Endothelial cell of umbilical vein (primary cell): ENCODE data around the gene SCARF2. TPM values are rescaled to one million over a fixed set of nuclear protein-coding genes. Genes with fewer than 3 reads are reported as not detected.

Source experiments
- BruUV-seq: library from RNA; stranded (reverse); fragments of 400-500 nt; replicated peaks from 2 replicates; lab custom pipeline; 2021; lab: Mats Ljungman, UMichigan
- CTCF ChIA-PET: fragments of 300-600, 350-600 bp; sonication (Branson Sonifier 250); formaldehyde crosslinking; loops from one replicate; lab custom pipeline; 2021; ENCODE audit warnings: antibody characterized with exemption, inconsistent platforms; lab: Charles Lee
- POLR2A ChIA-PET: fragments of 300-600, 350-600 bp; sonication (Branson Sonifier 250); formaldehyde crosslinking; loops from one replicate; lab custom pipeline; 2021; ENCODE audit warnings: antibody characterized with exemption, inconsistent platforms; lab: Charles Lee
- DNase-seq: peaks from one replicate; pipeline ENCODE4 v3.0.0-alpha.2; 2011; ENCODE audit warnings: low read depth, low spot score
- FAIRE-seq: peaks from 2 replicates; lab custom pipeline; 2011; peaks lifted over from hg19 to GRCh38; lab: Jason Lieb, UNC
- H2AFZ ChIP-seq: 2 replicates; pipeline ENCODE4 v1.6.0; 2012; ENCODE audit warnings: low read depth, low read length, control low read depth, inconsistent platforms
- H3K27ac ChIP-seq: 2 replicates; pipeline ENCODE4 v1.5.1; 2011; ENCODE audit warnings: low read depth, mild to moderate bottlenecking, control low read depth, low read length, moderate library complexity; ENCODE audit not compliant: insufficient read depth
- H3K27me3 ChIP-seq, 2 experiments: 2 replicates each; pipeline versions ENCODE4 v1.6.0 to v1.6.1; 2011; ENCODE audit warnings: low read length in 2 of 2, mixed read lengths in 1 of 2; ENCODE audit not compliant: control insufficient read depth in 2 of 2, insufficient read depth in 2 of 2
- H3K36me3 ChIP-seq, 2 experiments: 2 replicates in 1 of 2; 3 replicates in 1 of 2; pipeline ENCODE4 v1.5.1; 2011; ENCODE audit warnings: low read length in 2 of 2, mild to moderate bottlenecking in 1 of 2, moderate library complexity in 1 of 2; ENCODE audit not compliant: control insufficient read depth in 2 of 2, insufficient read depth in 2 of 2; ENCODE audit errors: extremely low read depth in 1 of 2
- H3K4me1 ChIP-seq: 3 replicates; pipeline ENCODE4 v1.5.1; 2011; ENCODE audit warnings: mild to moderate bottlenecking, low read length; ENCODE audit not compliant: control insufficient read depth, insufficient read depth; ENCODE audit errors: extremely low read depth
- H3K4me2 ChIP-seq: 2 replicates; pipeline ENCODE4 v1.6.1; 2011; ENCODE audit warnings: low read length, control low read depth, mixed read lengths; ENCODE audit not compliant: insufficient read depth
- H3K4me3 ChIP-seq, 3 experiments: fragments of 200-600 bp in 1 of 3; sonication (generic), shearing (Covaris generic) in 1 of 3; replicated peaks in 1 of 3; 2 replicates each; pipeline ENCODE4 v1.5.1; 2011 to 2016; ENCODE audit warnings: control low read depth in 3 of 3, low read length in 3 of 3, mild to moderate bottlenecking in 2 of 3, inconsistent platforms in 1 of 3, low read depth in 1 of 3, moderate library complexity in 1 of 3; ENCODE audit not compliant: insufficient read depth in 1 of 3
- H3K79me2 ChIP-seq: 2 replicates; pipeline ENCODE4 v1.6.0; 2012; ENCODE audit warnings: low read length, inconsistent platforms; ENCODE audit not compliant: control insufficient read depth, insufficient read depth
- H3K9ac ChIP-seq: replicated peaks from 2 replicates; pipeline ENCODE3; 2011; ENCODE audit warnings: low read length, control low read depth; ENCODE audit not compliant: insufficient read depth; ENCODE audit errors: extremely low read depth
- H3K9me1 ChIP-seq: replicated peaks from 3 replicates; pipeline ENCODE4 v1.6.0; 2011; ENCODE audit warnings: mild to moderate bottlenecking, low read length; ENCODE audit not compliant: control insufficient read depth, insufficient read depth; ENCODE audit errors: extremely low read depth
- H3K9me3 ChIP-seq: replicated peaks from 2 replicates; pipeline ENCODE4 v1.5.1; 2012; ENCODE audit warnings: low read length, inconsistent platforms; ENCODE audit not compliant: control insufficient read depth, insufficient read depth
- H4K20me1 ChIP-seq: replicated peaks from 2 replicates; pipeline ENCODE3; 2011; ENCODE audit warnings: mild to moderate bottlenecking, low read length; ENCODE audit not compliant: control insufficient read depth, insufficient read depth; ENCODE audit errors: extremely low read depth
- CTCF ChIP-seq, 2 donors: IDR thresholded peaks; 1 replicate in 1 of 2; 2 replicates in 1 of 2; pipeline ENCODE4 v1.5.1; 2011; ENCODE audit warnings: low read length in 2 of 2, mild to moderate bottlenecking in 2 of 2, moderate library complexity in 2 of 2, control low read depth in 1 of 2, inconsistent platforms in 1 of 2, low read depth in 1 of 2; ENCODE audit not compliant: insufficient read depth in 1 of 2; ENCODE audit errors: extremely low read depth in 1 of 2
- EZH2 ChIP-seq: IDR thresholded peaks from 2 replicates; pipeline ENCODE4 v1.6.1; 2012; ENCODE audit warnings: borderline replicate concordance, low read depth, mild to moderate bottlenecking, moderate library complexity, low read length, inconsistent platforms; ENCODE audit not compliant: severe bottlenecking
- FOS ChIP-seq: IDR thresholded peaks from 2 replicates; pipeline ENCODE4 v1.6.1; 2011; ENCODE audit warnings: mild to moderate bottlenecking, low read length, moderate library complexity, borderline replicate concordance; ENCODE audit not compliant: insufficient read depth
- GATA2 ChIP-seq: IDR thresholded peaks from 2 replicates; pipeline ENCODE4 v1.7.0; 2011; ENCODE audit warnings: low read depth, mild to moderate bottlenecking, moderate library complexity, mixed read lengths, low read length; ENCODE audit not compliant: insufficient read length, insufficient read depth
- JUN ChIP-seq: IDR thresholded peaks from 2 replicates; pipeline ENCODE4 v1.6.1; 2011; ENCODE audit warnings: borderline replicate concordance, low read depth; ENCODE audit not compliant: insufficient read length, insufficient read depth
- MAX ChIP-seq: IDR thresholded peaks from 2 replicates; pipeline ENCODE4 v1.6.1; 2011; ENCODE audit not compliant: insufficient read depth, insufficient read length
- MYC ChIP-seq: IDR thresholded peaks from one replicate; pipeline ENCODE4 v1.6.1; 2011; ENCODE audit warnings: mild to moderate bottlenecking, low read depth, low read length
- POLR2A ChIP-seq: IDR thresholded peaks from 2 replicates; pipeline ENCODE4 v1.6.1; 2012; ENCODE audit warnings: low read depth, mild to moderate bottlenecking, control low read depth, low read length
- POLR2AphosphoS5 ChIP-seq: IDR thresholded peaks from 2 replicates; pipeline ENCODE4 v1.6.1; 2012; ENCODE audit warnings: low read depth, mild to moderate bottlenecking, control low read depth, low read length, moderate library complexity; ENCODE audit not compliant: insufficient read depth
- dilution Hi-C: fragments of 300-500 bp; cut with MboI; formaldehyde crosslinking; loops from one replicate; pipeline ENCODE4 v1.15.0; 2019; ENCODE audit warnings: low sequenced_read_pairs; ENCODE audit not compliant: extremely low pct_ligation_motif_present
- intact Hi-C: fragments of 100-400 bp; cut with micrococcal nuclease; formaldehyde crosslinking; loops from one replicate; pipeline ENCODE4 v1.10.0; 2022
- polyA plus RNA-seq, 4 experiments: library from polyadenylated mRNA; depleted of rRNA in 3 of 4; stranded (reverse) in 3 of 4; unstranded in 1 of 4; fragments of >200 nt; gene quantifications; 2 replicates each; pipeline versions ENCODE4 v1.2.1 to v1.2.3, GENCODE V29; 2011 to 2012; ENCODE audit warnings: missing spikeins in 1 of 4
- total RNA-seq: library from RNA; stranded (reverse); gene quantifications from 2 replicates; pipeline ENCODE4 v1.2.3, GENCODE V29; 2021

Gene SCARF2
- total and polyA plus RNA-seq, 2 donors (not counting 3 experiments of a cell fraction or from before 2014, with no cell fraction given), result 15.7 to 20.1 TPM

GRCh38 chr22:20441631-20442484 is 4.2 kb upstream of the SCARF2 start:
- Histone ChIP-seq H3K4me1 (peaks cover 4% of the 10 kb centered on the region), H2AFZ (no peak overlapping the region), H3K79me2 (no peaks in the 10 kb centered on the region), H3K9ac (no peak overlapping the region), H3K9me3 (no peaks in the 10 kb centered on the region), H3K36me3 (peaks cover 0 to 2% of the 10 kb centered on the region in 2 experiments), H3K4me3 (no peak overlapping the region), H3K27me3 (no peaks in the 10 kb centered on the region), H3K27ac (no peak overlapping the region), H3K4me2 (no peak overlapping the region), H4K20me1 (no peaks in the 10 kb centered on the region), H3K9me1 (no peaks in the 10 kb centered on the region)
- ChIA-PET CTCF (interaction anchor here (0.5 to 4.3 kb wide), 3 partner anchors 15 to 24 kb away, joined by 3 to 22 read pairs (median 7); no protein-coding TSS in a partner anchor), POLR2A (no interaction called here)
- DNase-seq (no peak), FAIRE-seq (no peak)
- BruUV-seq, result no TSS peak
- intact Hi-C loops (no loop called here), dilution Hi-C loops (no loop called here)
- TF ChIP-seq EZH2 (no peak), GATA2 (no peak), JUN (no peak), MYC (no peak), CTCF (IDR thresholded peaks at IDR 0.05; ENCODE audit: extremely low read depth in 1 of 2, insufficient read depth in 1 of 2, low read depth in 1 of 2, low read length in 2 of 2) (no peak), MAX (no peak), POLR2A (no peak), FOS (no peak), POLR2AphosphoS5 (no peak)
